Pancreas (tissue), 10 donors: ENCODE measurements around the gene ST6GAL2. TPM values are rescaled to one million over a fixed set of nuclear protein-coding genes. Genes with fewer than 3 reads are reported as not detected.

Source experiments
- ATAC-seq, 4 donors: fragments of 200-7000 bp; cut with Tn5 transposase; one replicate each; pipeline versions ENCODE4 v1.8.0 to v1.9.1; 2020; ENCODE audit warnings: mild to moderate bottlenecking in 4 of 4, moderate library complexity in 4 of 4
- DNase-seq, 6 donors: peaks; one replicate each; pipeline ENCODE4 v3.0.0-alpha.2; 2020
- FAIRE-seq: peaks from 2 replicates; lab custom pipeline; 2012; peaks lifted over from hg19 to GRCh38; lab: Jason Lieb, UNC
- H3K27ac ChIP-seq, 4 donors: fragments of 200-600 bp; sonication (generic); 1 replicate in 3 of 4; 2 replicates in 1 of 4; pipeline versions ENCODE4 v1.5.0 to v1.8.0; 2020
- H3K27me3 ChIP-seq, 4 donors: fragments of 200-600 bp; one replicate each; pipeline ENCODE4 v1.8.0; 2021
- H3K36me3 ChIP-seq, 3 donors: fragments of 200-600 bp; sonication (generic) in 1 of 3; one replicate each; pipeline versions ENCODE4 v1.5.0 to v1.8.0; 2020 to 2021
- H3K4me1 ChIP-seq, 3 donors: fragments of 200-600 bp; one replicate each; pipeline ENCODE4 v1.8.0; 2021
- H3K4me3 ChIP-seq, 4 donors: fragments of 200-600 bp; sonication (generic) in 2 of 4; one replicate each; pipeline versions ENCODE4 v1.5.0 to v1.8.0; 2020 to 2021
- H3K9me3 ChIP-seq, 4 donors: fragments of 200-600 bp; one replicate each; pipeline ENCODE4 v1.8.0; 2021
- CTCF ChIP-seq, 4 donors: fragments of 200-600 bp; sonication (generic) in 3 of 4; IDR thresholded peaks; one replicate each; pipeline versions ENCODE4 v1.5.0 to v1.8.0; 2021; ENCODE audit warnings: antibody characterized with exemption in 4 of 4
- WGBS, 2 donors: extraction: QIAGEN DNeasy Blood & Tissue Kit; methylation state at CpG; one replicate each; pipeline ENCODE4 v1.1.7; 2013; 5-methylcytosine and 5-hydroxymethylcytosine counted together
- intact Hi-C, 3 donors: fragments of 100-400 bp; cut with DNase I; formaldehyde crosslinking; loops; one replicate each; pipeline versions ENCODE4 v1.11.1 to v1.14.2; 2022
- polyA plus RNA-seq, 2 donors: library from polyadenylated mRNA; stranded (reverse); fragments of 200-250 nt; gene quantifications; one replicate each; pipeline ENCODE4 v1.2.3, GENCODE V29; 2013
- total RNA-seq, 6 donors: library from RNA; stranded (reverse); fragmentation: NEBNext Ultra II Directional in 4 of 6; extraction: Animal tissue kit (Norgen Biotek cat#: 25700) in 4 of 6; gene quantifications; one replicate each; pipeline versions ENCODE4 v1.2.1 to v1.2.4, GENCODE V29; 2021 to 2023
- donor health status: healthy with polysubstance abuse.
- donor health status: DM: no; HTN: no; CAD: no; lungs with moderate emphysema.
- donor health status: DM: no; HTN: no; CAD: no.
- donor health status: control.
- donor health status: control.
- donor health status: Bipolar disorder and iron deficiency.
- donor health status: DM: yes; HTN: yes; CAD: no.
- donor health status: DM: no; HTN: no; CAD: no.
- donor health status: DM: no; HTN: no; CAD: no.
- donor health status: DM: yes; HTN: yes; CAD: no.

ST6GAL2 gene
- total and polyA plus RNA-seq, 8 donors, result 0.04 to 1.0 (median 0.09) TPM; not detected in 2

- H3K9me3 ChIP-seq, result no peaks in the 10 kb centered on the region
- DNase-seq (no peak), ATAC-seq (no peak), FAIRE-seq (no peak)
- no peak for TF ChIP-seq CTCF (IDR thresholded peaks at IDR 0.05)
- H3K4me3 ChIP-seq, result no peak overlapping the region
- H3K27ac ChIP-seq, result no peak overlapping the region
- H3K4me1 ChIP-seq, result no peaks in the 10 kb centered on the region
- no peaks in the 10 kb centered on the region for H3K36me3 ChIP-seq
- no peaks in the 10 kb centered on the region for H3K27me3 ChIP-seq
- intact Hi-C loops, result no loop called here
These were observed 28.0 kb downstream of the ST6GAL2 start for GRCh38 chr2:106857882-106858478.

- DNase-seq (no peak), ATAC-seq (no peak), FAIRE-seq (no peak)
- no peak for TF ChIP-seq CTCF (IDR thresholded peaks at IDR 0.05)
- WGBS, 2 donors, result 87 to 88% methylated on average over 2 of the region's 2 CpGs
- no peaks in the 10 kb centered on the region for H3K36me3 ChIP-seq
- intact Hi-C loops, result no loop called here
- no peaks in the 10 kb centered on the region for H3K9me3 ChIP-seq
- H3K4me3 ChIP-seq, result no peak overlapping the region
- no peaks in the 10 kb centered on the region for H3K4me1 ChIP-seq
- no peaks in the 10 kb centered on the region for H3K27me3 ChIP-seq
- H3K27ac ChIP-seq, result no peak overlapping the region
These were observed 32.3 kb downstream of the ST6GAL2 start for GRCh38 chr2:106853631-106854030.

- Histone ChIP-seq H3K36me3 (no peaks in the 10 kb centered on the region), H3K4me1 (no peaks in the 10 kb centered on the region), H3K27me3 (no peaks in the 10 kb centered on the region), H3K4me3 (no peak overlapping the region), H3K27ac (no peak overlapping the region), H3K9me3 (no peaks in the 10 kb centered on the region)
- no peak for TF ChIP-seq CTCF (IDR thresholded peaks at IDR 0.05)
- 84 to 88% methylated on average over 11 of the region's 11 CpGs for WGBS, 2 donors
- intact Hi-C loops, result no loop called here
- FAIRE-seq (no peak), ATAC-seq (no peak), DNase-seq (no peak)
These were observed 34.0 kb downstream of the ST6GAL2 start for GRCh38 chr2:106851881-106852501.

- no peak overlapping the region for H3K4me3 ChIP-seq
- no peak for ATAC-seq
These were observed 34.7 kb downstream of the ST6GAL2 start for GRCh38 chr2:106851087-106851874.

More at GRCh38 chr2:106851087-106851874, 34.7 kb downstream of the ST6GAL2 start:
- no peak for TF ChIP-seq CTCF (IDR thresholded peaks at IDR 0.05)
- H3K27ac ChIP-seq, result no peak overlapping the region
- FAIRE-seq, result no peak
- intact Hi-C loops, result no loop called here
- WGBS, 2 donors, result 38 to 39% methylated on average over 7 of the region's 7 CpGs
- H3K4me1 ChIP-seq, result no peaks in the 10 kb centered on the region
- DNase-seq, result no peak
- no peaks in the 10 kb centered on the region for H3K36me3 ChIP-seq
- no peaks in the 10 kb centered on the region for H3K27me3 ChIP-seq
- no peaks in the 10 kb centered on the region for H3K9me3 ChIP-seq
